Panc1 (cell line): Measurements from ENCODE around the gene EMC9. TPM values are rescaled to one million over a fixed set of nuclear protein-coding genes. Genes with fewer than 3 reads are reported as not detected.

Experiments used
- ATAC-seq: fragments of 200-7000 bp; cut with Tn5 transposase; 2 replicates; pipeline ENCODE4 v1.9.1; 2020; ENCODE audit warnings: mild to moderate bottlenecking, moderate library complexity
- BruUV-seq: library from RNA; stranded (reverse); fragments of 400-500 nt; replicated peaks from 2 replicates; lab custom pipeline; 2021; lab: Mats Ljungman, UMichigan
- CTCF ChIA-PET: fragments of 300-600 bp; sonication (Branson Sonifier 250); formaldehyde crosslinking; loops from one replicate; lab custom pipeline; 2022; ENCODE audit warnings: antibody characterized with exemption; lab: Charles Lee
- POLR2A ChIA-PET: fragments of 300-600 bp; sonication (Branson Sonifier 250); formaldehyde crosslinking; loops from one replicate; lab custom pipeline; 2022; ENCODE audit warnings: antibody characterized with exemption; lab: Charles Lee
- DNase-seq: peaks from one replicate; pipeline ENCODE4 v3.0.0-alpha.2; 2010; ENCODE audit warnings: low read depth, low spot score
- H3K27ac ChIP-seq: 2 replicates; pipeline ENCODE4 v1.5.1; 2011; ENCODE audit warnings: mild to moderate bottlenecking, low read length, inconsistent platforms
- H3K27me3 ChIP-seq: fragments of 200-500 bp; sonication (Bioruptor generic); 2 replicates; pipeline ENCODE4 v1.6.0; 2014; ENCODE audit warnings: low read length, inconsistent platforms; ENCODE audit not compliant: control insufficient read depth, insufficient read depth
- H3K36me3 ChIP-seq: fragments of 200-500 bp; sonication (Bioruptor generic); 2 replicates; pipeline ENCODE4 v1.5.1; 2014; ENCODE audit warnings: inconsistent platforms, mild to moderate bottlenecking, low read length, moderate library complexity; ENCODE audit not compliant: control insufficient read depth, insufficient read depth
- H3K4me1 ChIP-seq: 2 replicates; pipeline ENCODE4 v1.5.1; 2011; ENCODE audit warnings: inconsistent platforms, mild to moderate bottlenecking, low read length, moderate library complexity; ENCODE audit not compliant: control insufficient read depth, insufficient read depth
- H3K4me3 ChIP-seq, 2 experiments: 2 replicates each; pipeline ENCODE4 v1.5.1; 2011 to 2012; ENCODE audit warnings: low read depth in 2 of 2, low read length in 2 of 2, mild to moderate bottlenecking in 2 of 2, inconsistent platforms in 1 of 2, moderate library complexity in 1 of 2
- H3K9me3 ChIP-seq: fragments of 200-500 bp; sonication (Bioruptor generic); 2 replicates; pipeline ENCODE4 v1.5.1; 2014; ENCODE audit warnings: low read depth, mild to moderate bottlenecking, inconsistent platforms, low read length, moderate library complexity; ENCODE audit not compliant: control insufficient read depth, insufficient read depth
- CTCF ChIP-seq: fragments of 450-650 bp; IDR thresholded peaks from 2 replicates; pipeline ENCODE4 v1.5.1; 2017; ENCODE audit warnings: mild to moderate bottlenecking
- POLR2AphosphoS5 ChIP-seq: IDR thresholded peaks from 2 replicates; pipeline ENCODE4 v1.6.1; 2012; ENCODE audit warnings: mild to moderate bottlenecking, low read depth, low read length, moderate library complexity
- REST ChIP-seq, 2 experiments: IDR thresholded peaks; 2 replicates each; pipeline ENCODE4 v1.6.1; 2011 to 2012; ENCODE audit warnings: low read depth in 2 of 2, control low read depth in 1 of 2, low read length in 1 of 2, mild to moderate bottlenecking in 1 of 2, moderate library complexity in 1 of 2; ENCODE audit not compliant: insufficient read depth in 1 of 2
- SIN3A ChIP-seq: IDR thresholded peaks from 2 replicates; pipeline ENCODE4 v1.6.1; 2012; ENCODE audit warnings: low read depth, mild to moderate bottlenecking, low read length, moderate library complexity, borderline replicate concordance; ENCODE audit not compliant: insufficient read depth
- TCF7L2 ChIP-seq: IDR thresholded peaks from 2 replicates; pipeline ENCODE4 v1.6.1; 2011; ENCODE audit warnings: mild to moderate bottlenecking, low read depth, low read length, inconsistent platforms
- in situ Hi-C: cut with HindIII; loops from 2 replicates; pipeline ENCODE4 v1.10.0; 2016; ENCODE audit warnings: low sequenced_read_pairs, low pct_unique_long_range_greater_than_20kb
- intact Hi-C: fragments of 100-400 bp; cut with micrococcal nuclease; formaldehyde crosslinking; loops from one replicate; pipeline ENCODE4 v1.10.0; 2022; ENCODE audit not compliant: unreplicated experiment
- total RNA-seq: library from RNA; stranded (reverse); gene quantifications from one replicate; pipeline ENCODE4 v1.2.1, GENCODE V29; 2021; ENCODE audit not compliant: unreplicated experiment

EMC9 gene
- total RNA-seq, 1 experiment from 2014 or later = 42.5 TPM

DNA sequence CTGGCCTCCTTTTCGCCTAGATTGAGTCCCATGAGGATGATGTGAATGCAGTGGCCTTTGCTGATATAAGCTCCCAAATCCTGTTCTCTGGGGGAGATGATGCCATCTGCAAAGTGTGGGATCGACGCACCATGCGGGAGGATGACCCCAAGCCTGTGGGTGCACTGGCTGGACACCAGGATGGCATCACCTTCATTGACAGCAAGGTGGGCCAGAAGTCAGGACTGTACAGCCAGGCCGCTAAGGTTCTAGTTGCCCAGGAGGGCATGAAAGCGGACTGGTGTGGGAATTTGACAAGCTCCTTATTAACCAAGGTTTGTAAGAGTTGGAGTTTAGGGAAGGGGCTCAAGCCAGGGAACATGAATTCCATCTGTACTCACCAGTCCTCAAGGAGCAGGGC is 21.7 kb downstream of the EMC9 start:
- H3K4me3 ChIP-seq = no peak overlapping the region
- DNase-seq (no peak), ATAC-seq (no peak)
- CTCF ChIA-PET = interaction anchor here (0.5 kb wide), 1 partner anchor 11 kb away, joined by 3 read pairs; no protein-coding TSS in a partner anchor
- no TSS peak for BruUV-seq
- in situ Hi-C loops = no loop called here
- no peaks in the 10 kb centered on the region for H3K9me3 ChIP-seq
- H3K4me1 ChIP-seq = no peaks in the 10 kb centered on the region
- H3K27me3 ChIP-seq = no peaks in the 10 kb centered on the region
- no peak for TF ChIP-seq TCF7L2
- no peak for TF ChIP-seq CTCF
- TF ChIP-seq SIN3A = no peak
- TF ChIP-seq POLR2AphosphoS5 = no peak
- no peak for TF ChIP-seq REST (IDR thresholded peaks at IDR 0.05; ENCODE audit: insufficient read depth in 1 of 2, low read depth in 2 of 2, low read length in 1 of 2)
- peaks cover 2% of the 10 kb centered on the region for H3K36me3 ChIP-seq
- intact Hi-C loops = no loop called here
- H3K27ac ChIP-seq = no peak overlapping the region
- POLR2A ChIA-PET = no interaction called here

DNA sequence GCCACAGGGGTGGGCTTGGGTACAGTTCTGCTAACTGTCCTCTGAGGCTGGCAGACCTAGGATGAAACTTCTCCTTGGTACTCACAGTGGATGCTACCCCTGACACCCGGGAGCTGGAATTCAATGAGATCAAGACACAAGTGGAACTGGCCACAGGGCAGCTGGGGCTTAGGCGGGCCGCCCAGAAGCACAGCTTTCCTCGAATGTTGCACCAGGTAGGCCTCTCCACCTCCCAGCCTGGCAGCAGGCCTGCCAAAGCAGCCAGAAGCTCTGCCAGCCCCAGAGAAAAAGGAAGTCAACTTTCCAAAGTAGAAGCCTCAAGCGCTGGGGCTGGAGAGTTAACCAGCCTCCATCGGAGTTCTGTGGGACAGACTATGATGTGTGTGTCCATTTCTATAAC is 24.2 kb downstream of the EMC9 start:
- intact Hi-C loops = no loop called here
- Histone ChIP-seq H3K27me3 (no peaks in the 10 kb centered on the region), H3K4me3 (no peak overlapping the region), H3K9me3 (no peaks in the 10 kb centered on the region), H3K4me1 (no peaks in the 10 kb centered on the region), H3K36me3 (peaks cover 2% of the 10 kb centered on the region), H3K27ac (no peak overlapping the region)
- ATAC-seq = no peak
- no TSS peak for BruUV-seq
- TF ChIP-seq TCF7L2 (no peak), CTCF (no peak), SIN3A (no peak), REST (IDR thresholded peaks at IDR 0.05; ENCODE audit: insufficient read depth in 1 of 2, low read depth in 2 of 2, low read length in 1 of 2) (no peak), POLR2AphosphoS5 (no peak)
- ChIA-PET POLR2A (no interaction called here), CTCF (no interaction called here)
- in situ Hi-C loops = no loop called here
- DNase-seq = no peak
